GM21423 (cell line): ENCODE measurements around the gene GPR55.
A peak's percentile ranks its signal among the peaks of the same experiment; 100 is the strongest.
"Not testable (repeated sequence)": the region's sequence is repeated elsewhere in the genome, so short reads cannot be mapped to it uniquely, and the experiment has no call there.

ENCODE experiments used
- ATAC-seq: cut with Tn5 transposase; IDR thresholded peaks from one replicate; pipeline ENCODE4 v1.9.1; 2021; ENCODE audit warnings: mild to moderate bottlenecking, moderate library complexity; ENCODE audit not compliant: unreplicated experiment

The GPR55 gene, protein sequence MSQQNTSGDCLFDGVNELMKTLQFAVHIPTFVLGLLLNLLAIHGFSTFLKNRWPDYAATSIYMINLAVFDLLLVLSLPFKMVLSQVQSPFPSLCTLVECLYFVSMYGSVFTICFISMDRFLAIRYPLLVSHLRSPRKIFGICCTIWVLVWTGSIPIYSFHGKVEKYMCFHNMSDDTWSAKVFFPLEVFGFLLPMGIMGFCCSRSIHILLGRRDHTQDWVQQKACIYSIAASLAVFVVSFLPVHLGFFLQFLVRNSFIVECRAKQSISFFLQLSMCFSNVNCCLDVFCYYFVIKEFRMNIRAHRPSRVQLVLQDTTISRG

DNA sequence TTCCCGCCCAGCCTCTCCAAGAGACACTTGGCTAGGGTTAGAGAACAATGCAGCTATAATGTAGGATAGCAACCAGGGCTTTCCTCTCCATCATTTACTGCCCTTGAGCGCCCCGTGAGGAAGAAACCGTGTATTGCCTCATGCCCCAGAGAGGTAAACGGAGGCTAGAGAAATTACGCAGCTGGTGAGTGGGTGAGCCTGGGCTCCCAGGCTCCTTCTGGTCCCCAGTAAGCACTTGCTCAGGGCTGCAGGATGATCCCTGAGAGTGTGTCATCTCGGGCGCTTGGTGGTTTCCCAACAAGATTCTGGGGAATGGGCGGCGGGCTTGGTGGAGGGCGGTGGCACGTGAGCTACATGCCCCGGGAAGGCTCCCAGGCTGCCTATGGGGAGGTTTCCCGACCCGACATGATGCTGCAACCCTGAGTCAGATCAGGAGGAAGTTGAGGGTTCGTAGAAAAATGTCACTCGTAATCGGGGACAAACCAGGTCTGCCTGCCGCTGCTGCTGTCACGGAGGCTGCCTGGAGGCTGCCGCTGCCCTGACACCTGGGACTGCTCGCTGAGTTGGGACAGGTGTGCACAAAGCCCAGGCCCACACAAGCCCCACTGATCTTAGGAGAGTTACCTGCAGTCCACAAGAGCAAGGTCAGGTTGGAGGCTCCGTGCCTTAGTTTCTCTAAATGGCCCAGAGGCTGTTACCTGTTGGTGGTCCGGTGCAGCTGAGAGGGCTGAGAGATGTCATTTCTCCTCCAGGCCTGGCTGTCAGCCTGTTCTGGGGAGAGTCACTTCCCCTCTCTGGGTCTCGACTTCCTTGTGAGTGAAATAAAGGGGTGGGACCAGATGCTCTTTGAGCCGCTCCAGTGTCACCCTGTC, at the start of gene GPR55:
Gene GPR55 (minus strand): TSS at position 773 of the 872 bp plus-strand sequence. CDS start 14,280 bp downstream, outside the sequence.
- peak; percentile 39 for ATAC-seq

DNA sequence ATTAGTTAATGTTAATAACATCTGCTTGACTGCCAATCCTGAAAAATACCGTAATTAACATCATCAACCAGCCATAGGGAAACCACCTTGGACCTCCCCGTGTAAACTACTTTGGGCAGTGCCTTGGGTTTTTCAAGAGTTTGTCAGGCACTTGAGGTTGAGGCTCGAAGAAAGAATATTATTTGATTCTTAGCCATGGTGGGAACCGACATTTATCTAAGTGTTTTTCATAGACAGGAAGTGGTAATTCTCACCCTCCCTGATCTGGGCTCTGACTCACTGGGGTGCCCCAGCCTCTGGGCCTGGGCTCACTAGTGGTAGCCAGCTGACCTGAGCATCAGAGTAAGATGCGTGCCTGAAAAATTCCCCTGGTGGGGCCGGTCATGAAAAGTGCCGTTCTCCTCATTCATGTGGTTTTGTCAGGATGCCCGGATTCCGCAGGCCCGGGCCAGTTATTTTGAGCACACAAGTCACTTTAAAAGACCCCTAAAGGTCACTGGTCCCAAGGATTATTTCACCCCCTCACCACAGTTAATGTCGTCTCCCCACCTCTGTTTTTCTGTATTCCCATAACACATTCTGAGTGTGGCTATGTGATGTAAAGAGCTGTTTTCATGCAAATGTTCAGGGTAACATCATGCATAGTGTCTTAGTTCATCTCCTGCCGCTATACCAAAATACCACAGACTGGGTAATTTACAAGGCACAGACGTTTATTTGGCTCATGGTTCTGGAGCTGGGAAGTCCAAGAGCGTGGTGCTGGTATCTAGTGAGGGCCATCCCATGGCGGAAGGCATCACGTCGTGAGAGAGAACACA, 49.3 kb upstream of the GPR55 start:
- peak; percentile 84 for ATAC-seq

DNA sequence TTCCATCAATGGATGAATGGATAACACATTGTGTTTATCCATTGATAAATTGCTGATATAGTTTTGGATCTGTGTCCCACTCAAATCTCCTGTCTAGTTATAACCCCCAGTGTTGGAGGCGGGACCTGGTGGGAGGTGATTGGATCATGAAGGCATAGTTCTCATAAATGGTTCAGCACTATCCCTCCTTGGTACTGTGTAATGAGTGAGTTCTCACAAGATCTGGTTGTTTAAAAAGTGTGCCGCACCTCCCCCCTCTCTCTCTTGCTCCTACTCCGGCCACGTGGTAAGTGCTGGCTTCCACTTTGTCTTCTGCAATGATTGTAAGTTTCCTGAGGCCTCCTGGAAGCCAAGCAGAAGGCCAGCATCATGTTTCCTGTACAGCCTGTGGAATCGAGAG, 47.0 kb upstream of the GPR55 start:
- no peak for ATAC-seq

GRCh38 chr2:230969659-230970015, 44.6 kb upstream of the GPR55 start:
- no peak for ATAC-seq

DNA sequence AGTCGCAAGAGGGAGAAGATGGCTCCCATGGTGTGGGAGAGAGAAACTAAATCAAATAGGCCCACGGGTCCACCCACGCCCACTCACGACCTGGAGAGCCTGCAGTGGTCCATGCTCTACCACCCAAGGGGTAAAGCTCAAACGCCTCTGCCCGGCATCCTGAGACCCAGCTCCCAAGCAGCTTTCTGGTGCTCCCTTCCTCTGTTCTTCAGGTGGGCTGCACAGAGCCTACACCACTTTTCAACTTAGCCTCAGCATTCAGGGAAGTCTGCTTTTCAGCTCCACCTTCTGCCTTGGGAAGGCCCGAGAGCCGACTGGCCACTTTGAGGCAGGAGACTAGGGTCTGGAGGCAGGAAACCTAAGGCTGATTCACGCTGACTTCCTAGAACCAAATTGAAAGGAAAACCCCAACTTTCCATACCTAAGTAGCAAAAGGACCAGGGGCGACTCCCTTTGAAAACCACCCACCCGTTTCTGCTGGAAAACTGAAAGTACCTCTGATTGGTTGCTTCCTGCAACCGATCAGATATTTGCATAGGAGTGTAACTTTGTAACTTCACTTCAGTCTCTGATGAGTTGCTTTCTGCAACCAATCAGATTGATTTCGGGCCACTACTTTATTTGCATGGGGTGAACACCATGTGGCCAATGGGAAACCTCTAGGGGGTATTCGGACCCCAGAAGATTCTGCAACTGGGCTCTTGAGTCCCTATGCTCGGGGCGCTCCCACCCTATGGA, 44.0 kb upstream of the GPR55 start:
- ATAC-seq, result no peak

DNA sequence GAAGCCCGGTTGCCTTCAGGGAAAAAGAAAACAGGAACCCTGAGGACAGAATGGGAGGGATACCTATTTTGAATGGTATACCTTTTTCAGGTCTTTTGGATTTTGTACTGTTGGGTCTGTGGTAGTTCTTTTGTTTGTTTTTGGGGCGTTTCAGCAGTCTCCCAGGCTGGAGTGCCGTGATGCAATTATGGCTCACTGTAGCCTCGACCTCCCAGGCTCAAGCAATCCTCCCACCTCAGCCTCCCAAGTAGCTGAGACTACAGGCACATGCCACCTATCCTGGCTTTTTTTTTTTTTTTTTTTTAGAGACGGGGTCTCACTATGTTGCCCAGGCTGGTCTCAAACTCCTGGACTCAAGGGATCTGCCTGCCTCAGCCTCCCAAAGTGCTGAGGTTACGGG, 43.3 kb upstream of the GPR55 start:
- not testable (repeated sequence) for ATAC-seq

GRCh38 chr2:230967113-230967512, 42.1 kb upstream of the GPR55 start:
- ATAC-seq, result no peak

GRCh38 chr2:230964136-230964730, 39.2 kb upstream of the GPR55 start:
- ATAC-seq, result no peak

DNA sequence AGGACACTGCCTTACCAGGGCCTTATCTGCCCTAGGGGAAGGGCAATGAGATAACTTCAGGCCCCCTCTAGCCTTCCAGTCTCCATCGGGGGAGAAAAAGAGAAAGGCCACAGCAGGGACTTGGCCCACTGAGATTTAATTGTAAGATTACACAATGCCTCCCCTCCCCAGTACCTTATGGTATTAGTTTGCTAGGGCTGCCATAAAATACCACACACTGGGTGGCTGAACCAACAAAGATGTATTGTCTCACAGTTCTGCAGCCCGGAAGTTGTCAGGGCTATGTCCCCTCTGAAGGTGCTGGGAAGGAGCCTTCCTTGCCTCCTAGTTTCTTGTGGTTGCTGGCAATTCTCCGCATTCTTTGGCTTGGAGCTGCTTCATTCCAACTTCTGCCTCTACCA, 36.0 kb upstream of the GPR55 start:
- ATAC-seq, result no peak

GRCh38 chr2:230960026-230960425, 35.0 kb upstream of the GPR55 start:
- ATAC-seq, result no peak

- ATAC-seq, result no peak
Observed at GRCh38 chr2:230958820-230959756, 34.0 kb upstream of the GPR55 start.

DNA sequence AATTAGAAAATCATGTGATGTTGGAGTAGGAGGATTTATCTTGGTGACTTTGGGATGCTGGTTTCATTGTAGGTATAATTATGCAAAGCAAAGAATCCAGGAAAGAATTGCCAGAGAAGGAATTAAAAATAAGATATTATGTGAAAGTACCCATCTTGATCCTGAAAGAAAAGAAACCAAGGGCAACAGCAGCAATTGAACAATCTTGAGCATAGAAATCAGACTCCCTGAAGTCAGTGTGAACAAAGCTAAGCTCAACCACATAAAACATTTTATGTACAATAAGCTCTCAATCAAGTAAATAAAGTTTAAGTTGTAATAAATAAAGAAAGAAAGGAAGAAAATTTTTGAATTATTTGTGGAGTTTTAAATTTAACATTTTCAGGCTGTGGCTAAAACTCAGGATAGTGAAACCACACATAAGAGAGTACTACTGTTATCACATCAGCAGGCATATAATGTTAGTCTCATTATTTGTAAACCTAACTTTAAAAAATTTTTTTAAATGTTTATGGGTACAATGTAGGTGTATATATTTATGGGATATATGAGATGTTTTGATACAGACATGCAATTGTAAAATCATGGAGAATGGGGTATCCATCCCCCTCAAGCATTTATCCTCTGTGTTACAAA, 32.8 kb upstream of the GPR55 start:
- no peak for ATAC-seq

DNA sequence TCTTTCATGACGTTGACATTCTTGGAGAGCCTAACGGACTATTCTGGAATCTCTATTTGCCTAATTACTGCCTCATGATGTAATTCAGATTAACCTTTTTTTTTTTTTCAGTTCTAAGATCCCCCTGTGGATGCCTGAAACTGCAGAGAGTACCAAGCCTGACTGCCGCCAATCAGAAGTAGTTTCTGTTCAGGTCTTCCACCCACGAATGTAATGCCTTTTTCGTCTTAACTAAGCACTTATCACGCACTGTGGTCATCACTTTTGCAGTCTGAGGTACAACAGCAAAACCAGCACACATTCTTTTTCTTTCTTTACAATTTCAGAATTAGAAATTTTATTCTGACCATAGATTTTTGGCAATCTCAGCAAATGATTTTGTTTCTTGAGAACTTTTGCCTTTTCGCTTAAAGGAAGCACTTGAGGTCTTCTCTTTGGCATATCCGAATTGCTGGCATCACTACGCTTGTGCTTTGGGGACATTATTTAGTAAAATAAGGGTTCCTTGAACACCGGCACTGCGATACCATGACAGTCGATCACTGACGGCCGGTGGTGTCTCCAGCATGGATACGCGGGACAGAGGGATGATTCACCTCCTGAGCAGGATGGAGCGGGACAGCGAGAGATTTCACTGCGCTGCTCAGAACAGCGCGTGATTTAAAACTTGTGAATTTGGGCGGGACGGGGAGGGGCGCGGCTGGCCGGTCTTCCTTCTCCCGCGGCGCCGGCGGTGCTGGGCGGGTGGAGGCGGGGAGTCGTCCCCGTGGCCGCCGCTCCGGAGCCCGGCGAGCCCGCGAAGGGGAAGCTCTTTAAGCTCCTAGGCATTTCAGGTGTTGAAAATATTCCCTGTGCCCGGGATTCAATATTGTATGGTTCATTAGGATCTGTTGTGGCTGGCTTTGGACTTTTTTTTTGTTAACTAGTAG, 32.0 kb upstream of the GPR55 start:
- ATAC-seq, result peak; percentile 65

- ATAC-seq, result no peak
Observed at GRCh38 chr2:230955163-230955737, 30.2 kb upstream of the GPR55 start.

GRCh38 chr2:230954746-230955145, 29.7 kb upstream of the GPR55 start:
- ATAC-seq, result no peak

GRCh38 chr2:230953845-230954244, 28.8 kb upstream of the GPR55 start:
- ATAC-seq, result no peak

DNA sequence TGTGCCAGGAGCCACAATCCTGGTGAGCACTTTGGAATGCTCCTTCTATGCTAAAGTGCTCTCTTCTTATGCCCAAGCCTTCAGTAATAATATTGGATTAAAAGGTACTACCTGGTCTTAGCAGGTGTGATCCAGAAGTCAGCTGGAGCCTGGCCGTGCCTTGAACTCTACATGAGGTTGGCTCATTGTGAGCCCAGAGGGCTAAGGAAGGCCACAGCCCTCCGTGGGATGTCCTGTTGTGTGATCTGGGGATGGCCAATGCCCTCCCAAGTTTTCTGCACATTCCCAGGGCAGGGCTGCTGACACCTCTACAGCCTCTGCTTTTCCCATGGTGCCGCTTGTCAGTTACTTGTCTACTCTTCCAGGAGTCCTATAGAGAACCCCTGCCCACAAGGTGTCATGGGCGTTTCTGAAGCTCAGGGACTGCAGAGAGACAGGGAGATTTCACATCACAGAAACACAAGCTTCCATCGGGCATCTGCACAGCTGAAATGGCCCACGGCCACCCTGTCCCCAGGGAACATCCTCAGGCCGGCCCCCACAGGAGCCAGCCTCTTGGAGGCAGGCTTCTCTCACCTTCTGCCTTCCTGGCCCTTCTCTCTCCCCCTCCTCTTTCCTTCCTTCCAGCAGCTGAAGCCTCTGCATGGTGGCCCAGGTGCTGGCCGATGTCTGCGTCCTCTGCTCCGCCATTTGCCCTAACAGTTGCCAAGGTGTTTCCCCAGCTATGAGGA, 27.3 kb upstream of the GPR55 start:
- no peak for ATAC-seq
